ENCODE measurements around the gene IDI2.

Gene IDI2

DNA sequence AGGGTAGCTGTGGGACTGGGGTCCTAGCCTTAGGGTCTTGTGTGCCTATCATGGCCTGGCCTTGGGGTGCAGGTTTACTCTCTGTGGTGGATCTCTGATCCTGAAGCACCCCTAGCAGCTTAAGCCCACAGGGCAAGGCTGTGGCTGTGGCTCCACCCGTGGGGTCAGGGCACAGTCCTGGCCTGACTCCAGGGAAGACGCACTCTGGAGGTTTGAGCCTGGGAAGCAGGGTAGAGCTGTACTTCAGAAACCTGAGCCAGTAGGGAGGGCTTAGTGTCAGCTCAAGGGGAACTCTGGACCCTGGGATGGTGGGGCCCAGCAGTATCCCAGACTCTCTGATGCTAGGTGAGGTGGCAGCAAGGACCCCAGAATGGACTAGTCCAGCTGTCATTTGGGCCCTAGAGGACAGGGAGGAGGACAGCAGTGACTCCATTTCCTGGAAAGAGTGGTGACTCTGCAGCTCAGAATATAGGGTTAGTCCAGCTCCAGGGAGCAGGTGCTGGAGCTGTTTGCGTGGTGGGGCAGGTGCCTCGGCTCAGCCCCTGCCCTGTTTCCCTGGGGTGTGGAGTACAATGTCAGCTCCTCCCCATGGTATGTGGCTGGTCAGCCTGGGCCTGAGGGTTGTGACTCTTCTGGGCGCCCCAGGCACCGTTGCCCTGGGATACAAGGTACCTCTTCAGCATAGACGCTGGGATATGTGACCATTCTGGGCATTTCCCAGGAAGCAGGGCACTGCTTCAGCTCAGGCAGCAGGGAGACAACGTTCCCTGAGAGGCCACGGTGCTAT lies 21.6 kb downstream of the IDI2 start:
- DNase-seq = no peak

GRCh38 chr10:1002425-1003006 lies 23.1 kb downstream of the IDI2 start:
- DNase-seq = no peak

- no peak for DNase-seq
Measured at GRCh38 chr10:997266-998022, 28.2 kb downstream of the IDI2 start.

- DNase-seq = no peak
Measured at GRCh38 chr10:996031-996430, 29.6 kb downstream of the IDI2 start.

GRCh38 chr10:995559-995926 lies 30.1 kb downstream of the IDI2 start:
- no peak for DNase-seq

DNA sequence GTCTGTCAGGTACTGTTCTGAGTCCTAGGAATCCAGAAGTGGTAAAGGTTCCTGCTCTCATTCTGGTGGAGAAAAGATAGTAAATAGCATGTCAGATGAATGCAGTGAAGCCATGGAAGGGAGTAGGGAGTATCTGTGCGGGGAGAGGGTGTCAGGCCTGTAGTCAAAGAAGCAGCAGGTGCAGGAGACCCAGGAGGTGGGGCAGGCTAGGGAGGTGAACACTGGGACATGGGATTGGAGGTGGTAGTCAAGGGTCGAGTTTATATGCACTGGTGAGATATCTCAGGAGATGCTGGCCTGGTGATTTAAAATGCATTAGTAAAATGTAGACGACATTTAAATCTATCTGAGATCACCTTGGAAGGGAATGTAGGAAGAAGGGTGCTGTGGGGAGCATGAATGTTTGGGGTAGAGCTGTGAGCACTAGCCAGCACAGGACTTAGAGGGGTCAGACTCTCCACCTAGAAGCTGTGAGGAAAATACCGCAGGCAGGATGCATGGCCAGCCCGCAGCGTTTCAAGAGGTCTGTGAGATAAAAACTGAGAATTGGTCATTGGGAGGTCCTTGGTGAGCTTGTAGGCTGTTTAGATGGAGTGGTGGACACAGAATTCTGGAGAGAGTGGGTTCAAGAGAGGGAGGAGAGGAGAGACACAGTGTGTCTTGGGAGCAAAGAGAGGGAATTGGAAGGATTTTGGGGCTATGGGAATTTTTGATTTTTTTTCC lies 30.7 kb downstream of the IDI2 start:
- DNase-seq = no peak

GRCh38 chr10:992871-993270 lies 32.8 kb downstream of the IDI2 start:
- DNase-seq = no peak

DNA sequence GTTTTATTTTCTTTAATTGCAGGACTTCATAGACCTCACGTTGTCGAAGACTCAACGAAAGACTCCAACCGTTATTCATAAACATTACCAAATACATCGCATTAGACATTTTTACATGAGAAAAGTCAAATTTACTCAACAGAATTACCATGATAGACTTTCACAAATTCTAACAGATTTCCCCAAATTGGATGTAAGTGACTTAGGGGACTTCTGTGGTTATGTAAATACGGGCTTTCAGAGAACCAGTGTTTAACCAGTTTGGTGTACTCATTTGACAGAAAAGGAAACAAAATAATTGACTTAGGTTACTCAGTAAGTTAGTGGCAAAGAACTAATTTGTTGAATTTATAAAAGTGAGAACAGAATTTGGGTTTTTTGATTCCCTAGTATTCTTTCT lies 33.2 kb downstream of the IDI2 start:
- DNase-seq = no peak

DNA sequence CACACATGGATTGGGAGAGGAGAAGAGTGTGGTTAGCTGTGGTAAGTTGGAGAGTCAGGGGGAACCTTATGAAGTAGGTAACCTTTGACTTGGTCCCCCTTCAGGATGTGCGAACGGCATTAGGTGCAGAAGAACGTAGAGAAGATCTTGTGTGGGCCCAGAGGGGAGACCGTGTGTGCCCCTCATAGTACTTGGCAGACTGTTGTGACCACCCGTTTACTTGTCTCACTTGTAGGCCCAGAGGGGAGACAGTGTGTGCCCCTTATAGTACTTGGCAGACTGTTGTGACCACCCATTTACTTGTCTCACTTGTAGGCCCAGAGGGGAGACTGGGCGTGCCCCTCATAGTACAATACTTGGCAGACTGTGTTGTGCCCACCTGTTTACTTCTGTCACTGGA lies 34.9 kb downstream of the IDI2 start:
- DNase-seq = no peak

- no peak for DNase-seq
Measured at GRCh38 chr10:988667-989545, 36.8 kb downstream of the IDI2 start.

DNA sequence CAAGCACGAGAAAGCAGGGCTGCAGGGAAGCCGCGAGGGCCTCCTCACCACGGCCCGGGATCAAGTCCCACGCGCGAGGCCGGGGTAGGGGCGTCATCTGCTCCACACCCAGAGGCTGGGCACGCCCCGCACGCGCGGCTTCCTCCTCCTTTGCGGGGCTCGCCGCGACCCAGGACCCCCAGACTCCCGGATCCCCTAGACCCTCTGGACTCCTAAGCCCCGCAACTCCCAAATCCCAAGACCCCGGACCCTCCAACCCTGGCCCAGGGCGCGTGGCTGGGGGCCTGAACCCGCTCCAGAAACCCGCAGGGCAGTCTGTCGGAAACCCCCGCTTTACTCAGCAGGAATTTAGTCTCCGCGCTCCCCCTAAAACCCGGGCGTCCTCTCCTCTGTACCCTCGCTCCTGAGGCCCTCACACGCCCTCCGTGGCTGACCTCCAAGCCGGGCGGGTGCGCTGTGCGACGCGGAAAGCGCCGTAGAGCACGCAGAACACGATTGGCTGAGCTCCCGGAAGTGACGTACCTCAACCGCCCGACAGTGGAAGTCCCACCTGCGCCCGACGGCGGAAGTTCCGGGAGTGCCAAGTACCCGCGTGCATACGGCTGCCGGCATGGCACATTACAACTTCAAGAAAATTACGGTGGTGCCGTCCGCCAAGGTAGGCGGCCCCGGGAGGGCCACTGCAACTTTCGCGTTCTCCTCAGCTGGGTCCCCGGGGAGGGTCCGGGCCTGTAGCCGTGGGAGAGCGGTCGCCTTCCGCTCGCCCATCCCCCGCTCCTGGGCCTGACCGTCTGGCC lies 37.6 kb downstream of the IDI2 start, which contains the start of gene GTPBP4:
Gene GTPBP4, plus strand, starts transcription at position 565 of the 797 bp plus-strand sequence. Its CDS starts 46 bp downstream, at position 611.
- peak; percentile 73 for DNase-seq

GRCh38 chr10:987620-987869 lies 38.1 kb downstream of the IDI2 start:
- DNase-seq = no peak

- no peak for DNase-seq
Measured at GRCh38 chr10:986881-987619, 38.6 kb downstream of the IDI2 start.

- DNase-seq = no peak
Measured at GRCh38 chr10:986137-986825, 39.4 kb downstream of the IDI2 start.

GRCh38 chr10:985361-985760 lies 40.3 kb downstream of the IDI2 start:
- no peak for DNase-seq

DNA sequence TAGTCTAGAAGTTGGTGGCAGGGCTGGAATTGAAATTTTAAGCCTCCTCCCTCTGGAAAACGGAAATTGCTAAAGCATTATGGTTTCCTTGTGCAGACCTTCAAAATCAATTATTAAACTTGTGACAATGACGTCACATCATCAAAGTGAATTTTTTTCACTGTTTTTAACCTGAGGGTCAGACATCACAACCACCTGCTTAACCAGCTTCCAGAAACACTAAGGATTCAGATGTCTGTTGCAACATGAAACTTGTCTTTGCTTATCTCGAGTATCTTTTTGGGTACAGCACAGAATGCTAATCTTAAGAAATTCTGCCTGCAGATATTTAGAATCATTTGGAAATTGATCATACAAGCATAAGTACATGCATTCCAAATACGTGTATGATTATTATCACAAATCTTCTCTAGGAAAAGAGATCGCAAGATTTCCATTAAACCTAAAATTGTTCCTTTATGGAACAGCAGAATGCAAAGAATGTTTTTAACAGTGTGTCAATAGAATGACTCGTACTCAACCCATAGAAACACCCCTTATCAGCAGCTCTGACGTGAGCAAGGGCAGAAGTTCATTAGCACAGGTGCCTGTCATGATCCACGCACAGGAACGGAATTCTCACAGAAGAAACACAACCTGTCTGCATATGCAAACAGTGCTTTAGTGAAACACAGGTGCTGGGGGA lies 41.5 kb downstream of the IDI2 start:
- DNase-seq = no peak

- no peak for DNase-seq
Measured at GRCh38 chr10:983401-983800, 42.3 kb downstream of the IDI2 start.

GRCh38 chr10:980468-981093 lies 45.1 kb downstream of the IDI2 start:
- no peak for DNase-seq

DNA sequence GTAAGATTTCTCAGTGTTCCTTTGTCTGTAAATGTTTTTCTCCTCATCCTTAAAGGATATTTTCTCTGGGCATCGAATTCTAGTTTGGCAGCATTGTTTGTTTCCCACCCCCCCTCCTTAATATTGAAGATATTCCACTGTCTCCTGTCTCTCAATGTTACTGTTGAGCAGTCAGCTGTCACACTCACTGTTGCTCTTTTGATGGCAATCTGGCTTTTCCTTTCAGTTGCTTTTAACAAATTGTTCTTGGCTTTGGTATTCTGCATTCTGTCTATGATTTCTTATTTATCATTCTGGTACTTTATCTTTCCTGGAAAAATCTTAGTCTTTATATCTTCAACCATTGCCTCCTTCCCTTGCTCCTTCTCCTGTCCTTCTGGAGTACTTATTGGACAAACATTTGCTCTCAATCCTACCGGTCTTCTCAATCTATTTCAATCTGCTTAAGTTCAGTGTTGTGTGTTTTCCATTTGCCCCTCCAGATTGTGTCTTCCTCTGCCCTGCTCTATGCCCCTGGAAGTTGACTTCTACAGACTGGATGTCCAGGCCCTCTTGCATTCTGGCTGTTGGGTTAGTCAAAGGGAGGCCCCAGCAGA lies 46.7 kb downstream of the IDI2 start:
- DNase-seq = no peak

Measured in NCI-H748 treated with DMSO at 0.1 percent for 48 hours (cell line).